ENCODE results near the gene TIAM2.

- TF ChIP-seq, protein P1, sequence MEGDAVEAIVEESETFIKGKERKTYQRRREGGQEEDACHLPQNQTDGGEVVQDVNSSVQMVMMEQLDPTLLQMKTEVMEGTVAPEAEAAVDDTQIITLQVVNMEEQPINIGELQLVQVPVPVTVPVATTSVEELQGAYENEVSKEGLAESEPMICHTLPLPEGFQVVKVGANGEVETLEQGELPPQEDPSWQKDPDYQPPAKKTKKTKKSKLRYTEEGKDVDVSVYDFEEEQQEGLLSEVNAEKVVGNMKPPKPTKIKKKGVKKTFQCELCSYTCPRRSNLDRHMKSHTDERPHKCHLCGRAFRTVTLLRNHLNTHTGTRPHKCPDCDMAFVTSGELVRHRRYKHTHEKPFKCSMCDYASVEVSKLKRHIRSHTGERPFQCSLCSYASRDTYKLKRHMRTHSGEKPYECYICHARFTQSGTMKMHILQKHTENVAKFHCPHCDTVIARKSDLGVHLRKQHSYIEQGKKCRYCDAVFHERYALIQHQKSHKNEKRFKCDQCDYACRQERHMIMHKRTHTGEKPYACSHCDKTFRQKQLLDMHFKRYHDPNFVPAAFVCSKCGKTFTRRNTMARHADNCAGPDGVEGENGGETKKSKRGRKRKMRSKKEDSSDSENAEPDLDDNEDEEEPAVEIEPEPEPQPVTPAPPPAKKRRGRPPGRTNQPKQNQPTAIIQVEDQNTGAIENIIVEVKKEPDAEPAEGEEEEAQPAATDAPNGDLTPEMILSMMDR (IDR thresholded peaks at IDR 0.05): no peak
- TF ChIP-seq POLR2AphosphoS5 (IDR thresholded peaks at IDR 0.05): no peak
Measured at GRCh38 chr6:155264693-155265320, 269.7 kb downstream of the TIAM2 start.
